DND-41 (cell line): ENCODE measurements around the gene FAM43A.

Experiments
- ATAC-seq: fragments of 200-7000 bp; cut with Tn5 transposase; 3 replicates; pipeline ENCODE4 v1.9.1; 2021; ENCODE audit warnings: low read depth; ENCODE audit not compliant: insufficient read depth
- DNase-seq: peaks from one replicate; pipeline ENCODE4 v3.0.0-alpha.2; 2020
- H2AFZ ChIP-seq: 2 replicates; pipeline ENCODE4 v1.6.0; 2012; ENCODE audit warnings: low read depth, low read length
- H3K27ac ChIP-seq: 2 replicates; pipeline ENCODE4 v1.5.1; 2012; ENCODE audit warnings: low read length, inconsistent platforms
- H3K27me3 ChIP-seq: fragments of 200-600 bp; sonication (generic); 2 replicates; pipeline ENCODE4 v1.6.0; 2012; ENCODE audit warnings: low read length, mild to moderate bottlenecking, inconsistent platforms; ENCODE audit not compliant: insufficient read depth, poor library complexity
- H3K36me3 ChIP-seq: 2 replicates; pipeline ENCODE4 v1.5.1; 2012; ENCODE audit warnings: low read length, inconsistent platforms; ENCODE audit not compliant: insufficient read depth
- H3K4me1 ChIP-seq: 2 replicates; pipeline ENCODE4 v1.5.1; 2012; ENCODE audit warnings: mild to moderate bottlenecking, low read length; ENCODE audit not compliant: insufficient read depth
- H3K4me2 ChIP-seq: 2 replicates; pipeline ENCODE4 v1.6.0; 2012; ENCODE audit warnings: mild to moderate bottlenecking, moderate library complexity, low read length, inconsistent platforms; ENCODE audit not compliant: insufficient read depth
- H3K4me3 ChIP-seq, 2 experiments: fragments of 200-600 bp in 1 of 2; shearing (Covaris generic) in 1 of 2; 2 replicates each; pipeline ENCODE4 v1.5.1; 2012 to 2016; ENCODE audit warnings: inconsistent platforms in 2 of 2, low read length in 2 of 2, mild to moderate bottlenecking in 2 of 2, low read depth in 1 of 2, moderate library complexity in 1 of 2
- H3K79me2 ChIP-seq: 2 replicates; pipeline ENCODE4 v1.6.0; 2012; ENCODE audit warnings: low read length, inconsistent platforms; ENCODE audit not compliant: insufficient read depth
- H3K9ac ChIP-seq: 2 replicates; pipeline ENCODE4 v1.6.0; 2012; ENCODE audit warnings: low read depth, mild to moderate bottlenecking, inconsistent platforms, low read length, moderate library complexity
- H3K9me3 ChIP-seq: 2 replicates; pipeline ENCODE4 v1.5.1; 2012; ENCODE audit warnings: low read length, moderate library complexity, mild to moderate bottlenecking, inconsistent platforms; ENCODE audit not compliant: insufficient read depth, severe bottlenecking
- H4K20me1 ChIP-seq: 2 replicates; pipeline ENCODE4 v1.6.0; 2012; ENCODE audit warnings: low read length; ENCODE audit not compliant: insufficient read depth
- EZH2 ChIP-seq: IDR thresholded peaks from 3 replicates; pipeline ENCODE4 v1.6.1; 2012; ENCODE audit warnings: borderline replicate concordance, low read depth, mild to moderate bottlenecking, moderate library complexity, low read length, inconsistent platforms; ENCODE audit not compliant: severe bottlenecking
- TF ChIP-seq, protein P1 (sequence below): IDR thresholded peaks from 2 replicates; pipeline ENCODE4 v1.5.1; 2012; ENCODE audit warnings: borderline replicate concordance, low read length, moderate library complexity, mild to moderate bottlenecking; ENCODE audit not compliant: poor library complexity, severe bottlenecking; ENCODE audit errors: extremely low read depth

The FAM43A gene

DNA sequence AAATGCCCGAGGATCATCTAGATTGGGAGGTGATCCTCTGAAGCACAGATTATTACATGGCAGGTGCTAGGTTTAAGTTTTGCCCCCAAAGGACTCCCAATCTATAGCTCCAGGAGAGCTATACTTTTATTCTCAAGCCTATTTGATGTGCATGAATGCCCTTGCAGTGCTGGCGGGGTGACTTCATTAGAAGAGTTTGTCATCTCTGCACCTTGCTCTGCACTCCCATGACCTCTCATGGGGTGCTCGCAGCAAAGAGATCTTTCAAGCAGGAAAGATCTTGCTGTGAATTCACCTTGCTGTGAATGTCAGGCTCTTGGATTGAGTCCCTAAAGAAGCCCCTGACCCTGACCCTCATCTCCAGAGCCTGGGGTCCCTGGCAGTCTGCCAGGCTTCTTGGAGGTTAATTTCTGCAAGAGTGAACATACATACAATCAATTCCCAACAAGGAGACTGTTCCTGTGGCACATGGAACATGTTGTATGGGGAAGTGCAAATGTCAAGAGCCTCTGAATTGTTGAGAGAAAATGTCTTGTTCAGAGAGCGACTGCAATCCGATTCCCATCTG, 45.9 kb downstream of the FAM43A start:
- Histone ChIP-seq H3K79me2 (no peaks in the 10 kb centered on the region), H3K4me1 (no peaks in the 10 kb centered on the region), H4K20me1 (no peaks in the 10 kb centered on the region), H3K36me3 (no peaks in the 10 kb centered on the region), H3K4me2 (no peak overlapping the region), H3K9me3 (no peaks in the 10 kb centered on the region), H3K27ac (no peak overlapping the region), H3K27me3 (peaks cover 20% of the 10 kb centered on the region), H2AFZ (no peak overlapping the region), H3K4me3 (no peak overlapping the region), H3K9ac (no peak overlapping the region)
- ATAC-seq (no peak), DNase-seq (no peak)
- TF ChIP-seq EZH2 = no peak
- TF ChIP-seq, protein P1, sequence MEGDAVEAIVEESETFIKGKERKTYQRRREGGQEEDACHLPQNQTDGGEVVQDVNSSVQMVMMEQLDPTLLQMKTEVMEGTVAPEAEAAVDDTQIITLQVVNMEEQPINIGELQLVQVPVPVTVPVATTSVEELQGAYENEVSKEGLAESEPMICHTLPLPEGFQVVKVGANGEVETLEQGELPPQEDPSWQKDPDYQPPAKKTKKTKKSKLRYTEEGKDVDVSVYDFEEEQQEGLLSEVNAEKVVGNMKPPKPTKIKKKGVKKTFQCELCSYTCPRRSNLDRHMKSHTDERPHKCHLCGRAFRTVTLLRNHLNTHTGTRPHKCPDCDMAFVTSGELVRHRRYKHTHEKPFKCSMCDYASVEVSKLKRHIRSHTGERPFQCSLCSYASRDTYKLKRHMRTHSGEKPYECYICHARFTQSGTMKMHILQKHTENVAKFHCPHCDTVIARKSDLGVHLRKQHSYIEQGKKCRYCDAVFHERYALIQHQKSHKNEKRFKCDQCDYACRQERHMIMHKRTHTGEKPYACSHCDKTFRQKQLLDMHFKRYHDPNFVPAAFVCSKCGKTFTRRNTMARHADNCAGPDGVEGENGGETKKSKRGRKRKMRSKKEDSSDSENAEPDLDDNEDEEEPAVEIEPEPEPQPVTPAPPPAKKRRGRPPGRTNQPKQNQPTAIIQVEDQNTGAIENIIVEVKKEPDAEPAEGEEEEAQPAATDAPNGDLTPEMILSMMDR = no peak

DNA sequence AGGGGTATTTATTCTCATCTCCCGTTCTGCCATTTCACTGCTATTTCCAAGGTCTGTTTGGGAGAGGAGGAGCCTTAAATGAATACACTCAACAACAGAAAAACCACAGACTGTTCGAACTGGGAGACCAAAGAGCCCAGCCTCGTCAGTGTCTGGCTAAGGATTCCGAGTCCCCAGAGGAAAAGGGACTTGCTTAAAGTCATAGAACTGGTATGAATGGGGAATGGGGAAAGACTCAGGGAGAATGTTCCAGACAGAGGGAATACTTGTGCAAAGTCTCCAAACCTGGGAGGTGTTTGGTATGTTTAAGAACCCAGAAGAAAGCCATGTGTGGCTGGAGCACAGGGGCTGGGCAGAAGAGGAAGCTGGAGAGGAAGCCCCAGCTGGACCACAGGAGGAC, 46.9 kb downstream of the FAM43A start:
- ATAC-seq = no peak
- Histone ChIP-seq H3K27me3 (peaks cover 30% of the 10 kb centered on the region), H3K9me3 (no peaks in the 10 kb centered on the region), H3K9ac (no peak overlapping the region), H3K4me1 (no peaks in the 10 kb centered on the region), H3K79me2 (no peaks in the 10 kb centered on the region), H4K20me1 (no peaks in the 10 kb centered on the region), H3K4me3 (no peak overlapping the region), H2AFZ (no peak overlapping the region), H3K27ac (no peak overlapping the region), H3K36me3 (no peaks in the 10 kb centered on the region), H3K4me2 (no peak overlapping the region)
- TF ChIP-seq EZH2 = no peak
- TF ChIP-seq, protein P1 = no peak
- no peak for DNase-seq

DNA sequence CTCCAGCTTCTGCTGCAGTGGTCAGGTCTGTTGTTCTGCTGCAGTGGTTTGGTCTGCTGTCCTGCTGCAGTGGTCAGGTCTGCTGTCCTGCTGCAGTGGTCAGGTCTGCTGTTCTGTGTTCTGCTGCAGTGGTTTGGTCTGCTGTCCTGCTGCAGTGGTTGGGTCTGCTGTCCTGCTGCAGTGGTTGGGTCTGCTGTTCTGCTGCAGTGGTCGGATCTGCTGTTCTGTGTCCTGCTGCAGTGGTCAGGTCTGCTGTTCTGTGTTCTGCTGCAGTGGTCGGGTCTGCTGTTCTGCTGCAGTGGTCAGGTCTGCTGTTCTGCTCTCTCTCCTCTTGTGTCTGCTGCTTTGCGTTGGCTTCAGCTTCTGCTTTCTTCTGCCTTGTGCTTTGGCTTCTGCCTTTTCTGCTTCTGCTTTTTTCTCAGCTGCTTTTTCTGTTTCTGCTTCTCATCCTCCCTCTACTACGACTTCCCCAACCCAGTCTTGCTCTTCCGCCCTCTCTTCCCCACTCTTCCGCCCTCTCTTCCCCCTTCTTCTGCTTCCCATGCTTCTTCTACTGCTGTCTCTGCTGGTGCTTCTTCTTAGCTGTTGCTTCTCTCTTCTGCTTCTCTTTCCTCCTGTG, 50.7 kb downstream of the FAM43A start:
- TF ChIP-seq EZH2 = no peak
- TF ChIP-seq, protein P1 = no peak
- H3K79me2 ChIP-seq = no peaks in the 10 kb centered on the region
- DNase-seq (no peak), ATAC-seq (no peak)
- no peak overlapping the region for H3K4me2 ChIP-seq
- H3K4me3 ChIP-seq = no peak overlapping the region
- H2AFZ ChIP-seq = no peak overlapping the region
- H3K27me3 ChIP-seq = peaks cover 43% of the 10 kb centered on the region
- no peak overlapping the region for H3K9ac ChIP-seq
- H4K20me1 ChIP-seq = no peaks in the 10 kb centered on the region
- no peak overlapping the region for H3K27ac ChIP-seq
- H3K4me1 ChIP-seq = no peaks in the 10 kb centered on the region
- no peaks in the 10 kb centered on the region for H3K36me3 ChIP-seq
- no peaks in the 10 kb centered on the region for H3K9me3 ChIP-seq
